ENCODE measurements around the gene MMAB. TPM values are rescaled to one million over a fixed set of nuclear protein-coding genes. Genes with fewer than 3 reads are reported as not detected.

Gene MMAB
- total RNA-seq (10 to 100 TPM; 20.6 to 21.6 TPM), polyA plus RNA-seq (10 to 100 TPM; 28.2 to 39.1 (median 36.0) TPM), total RNA-seq (19.0 to 42.3 (median 33.2) reads per million in 6 experiments)

DNA sequence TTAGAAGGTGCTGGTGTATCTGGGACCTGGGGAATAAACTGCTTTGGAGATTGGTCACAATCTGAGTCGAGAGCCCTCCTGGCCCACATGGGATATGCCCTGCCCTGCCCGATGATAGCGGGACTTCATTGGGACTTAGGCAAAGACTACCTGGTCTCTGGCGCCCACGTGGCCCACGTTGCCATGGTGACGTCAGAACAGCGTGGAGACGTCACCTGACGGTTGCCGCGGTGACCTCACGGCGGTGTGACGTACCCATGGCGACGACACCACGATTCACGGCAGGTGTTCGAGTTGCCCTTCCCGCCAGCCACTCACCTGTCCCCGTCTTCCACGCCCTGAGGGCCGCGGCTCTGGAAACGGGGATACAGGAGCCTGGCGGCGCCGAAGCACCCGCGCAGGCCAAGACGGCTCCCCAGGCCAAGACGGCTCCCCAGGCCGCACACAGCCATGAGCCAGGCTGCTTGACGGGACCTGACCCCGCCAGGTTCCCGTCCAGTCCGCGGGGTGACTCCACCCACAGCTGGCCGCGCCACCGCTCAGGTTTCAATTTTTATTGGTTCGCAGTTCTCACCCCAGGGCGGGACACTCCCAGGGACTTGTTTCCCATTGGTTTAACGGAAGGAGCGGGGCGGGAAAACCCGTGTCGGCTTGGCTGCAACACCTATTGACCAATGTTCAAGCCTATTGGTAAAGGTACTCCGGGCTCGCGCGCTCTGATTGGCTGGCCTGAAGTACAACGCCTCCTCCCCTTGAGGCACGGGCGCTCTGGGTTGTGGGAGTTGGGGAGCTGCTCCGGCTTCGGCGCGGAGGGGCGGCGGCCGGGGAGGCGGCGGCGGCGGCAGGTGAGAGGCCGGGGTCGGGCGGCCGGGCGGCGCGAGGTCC, at the start of gene MMAB, which contains the start of gene MVK:
TSS of gene MMAB (minus strand) at position 476 of the 885 bp plus-strand sequence. CDS start at position 452, 24 bp downstream.
TSS of gene MVK (plus strand) at position 766 of the 885 bp plus-strand sequence. CDS start 1,029 bp downstream, outside the sequence.
- Mint-ChIP-seq H3K4me1 (peaks cover 16 to 34% (median 28%) of the 10 kb centered on the region in 4 donors), H3K27ac (peak within 1 kb of the TSS; percentile 86 to 99 (median 98)), H3K4me3 (peak within 1 kb of the TSS; percentile 86 to 99 (median 94)), H3K36me3 (peaks cover 0 to 50% (median 5%) of the 10 kb centered on the region in 3 donors), H3K27me3 (no peaks in the 10 kb centered on the region), H3K9me3 (no peaks in the 10 kb centered on the region)
- POLR2A ChIA-PET, result interaction anchor here (0.8 to 2.1 kb wide), 7 partner anchors 8 to 521 kb away, joined by 3 to 12 read pairs (median 3); partner anchors contain the start of genes FAM222A, KCTD10, UBE3B and USP30
- DNase-seq (peak; percentile 89 to 100 (median 99)), ATAC-seq (peak; percentile 93 to 94)

DNA sequence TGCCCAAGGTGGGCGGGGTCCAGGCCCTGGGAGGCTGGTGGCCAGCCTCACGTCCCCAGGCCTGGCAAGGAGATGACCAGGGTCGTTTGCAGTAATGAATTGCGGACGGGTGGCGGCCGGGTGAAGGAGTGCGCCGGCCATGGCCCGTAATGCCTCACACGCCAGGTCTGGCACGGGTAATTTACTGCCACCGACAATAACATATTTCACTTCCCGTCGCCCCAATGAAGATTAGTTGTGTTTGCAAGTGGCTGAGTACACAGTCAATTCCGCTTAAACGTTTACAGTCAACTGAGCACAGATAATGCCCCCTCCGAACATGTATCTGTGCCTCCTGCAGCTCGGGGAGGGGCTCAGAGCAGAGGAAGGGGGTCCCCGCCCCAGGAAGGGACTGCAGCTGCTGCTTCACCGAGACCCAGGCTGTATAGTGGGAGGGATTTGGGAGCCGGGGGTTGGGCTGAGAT, 48.6 kb upstream of the MMAB start:
- Mint-ChIP-seq H3K27me3 (peaks cover 8 to 51% (median 20%) of the 10 kb centered on the region in 5 donors), H3K36me3 (no peaks in the 10 kb centered on the region), H3K27ac (peak overlapping the region in 2 of 10 donors; percentile 75), H3K4me1 (peaks cover 4 to 7% (median 6%) of the 10 kb centered on the region in 4 donors), H3K4me3 (peak overlapping the region in 6 of 10 donors; percentile 28 to 70 (median 44)), H3K9me3 (no peaks in the 10 kb centered on the region)
- DNase-seq, result peak in 1 of 10 donors; percentile 24
- no peak for ATAC-seq
- POLR2A ChIA-PET, result no interaction called here

DNA sequence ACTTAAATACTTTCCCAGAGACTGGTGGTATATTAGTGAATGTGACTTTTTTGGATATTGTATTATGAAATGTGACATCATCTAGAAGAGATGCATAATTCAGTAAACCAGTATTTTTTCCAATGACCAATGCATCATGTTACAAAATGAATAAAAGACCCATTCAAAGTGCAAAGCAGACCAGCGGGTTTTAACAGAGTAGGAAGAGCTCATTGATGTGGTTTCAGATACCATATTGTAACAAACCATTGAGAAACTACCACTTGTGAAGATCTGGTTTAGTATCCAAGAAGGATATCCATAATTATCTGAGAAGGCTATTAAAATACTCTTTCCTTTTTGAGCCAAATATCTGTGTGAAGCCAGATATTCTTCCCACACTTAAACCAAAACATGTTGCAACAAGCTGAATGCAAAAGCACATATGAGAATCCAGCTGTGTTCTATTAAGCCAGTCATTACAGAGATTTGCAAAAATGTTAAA, 47.9 kb upstream of the MMAB start:
- H3K27me3 Mint-ChIP-seq, result peaks cover 5 to 58% (median 22%) of the 10 kb centered on the region in 5 donors
- no peaks in the 10 kb centered on the region for H3K36me3 Mint-ChIP-seq
- H3K9me3 Mint-ChIP-seq, result no peaks in the 10 kb centered on the region
- no peak for DNase-seq
- H3K27ac Mint-ChIP-seq, result no peak overlapping the region
- H3K4me3 Mint-ChIP-seq, result no peak overlapping the region
- peaks cover 4 to 7% (median 6%) of the 10 kb centered on the region in 4 donors for H3K4me1 Mint-ChIP-seq
- POLR2A ChIA-PET, result no interaction called here
- ATAC-seq, result no peak

DNA sequence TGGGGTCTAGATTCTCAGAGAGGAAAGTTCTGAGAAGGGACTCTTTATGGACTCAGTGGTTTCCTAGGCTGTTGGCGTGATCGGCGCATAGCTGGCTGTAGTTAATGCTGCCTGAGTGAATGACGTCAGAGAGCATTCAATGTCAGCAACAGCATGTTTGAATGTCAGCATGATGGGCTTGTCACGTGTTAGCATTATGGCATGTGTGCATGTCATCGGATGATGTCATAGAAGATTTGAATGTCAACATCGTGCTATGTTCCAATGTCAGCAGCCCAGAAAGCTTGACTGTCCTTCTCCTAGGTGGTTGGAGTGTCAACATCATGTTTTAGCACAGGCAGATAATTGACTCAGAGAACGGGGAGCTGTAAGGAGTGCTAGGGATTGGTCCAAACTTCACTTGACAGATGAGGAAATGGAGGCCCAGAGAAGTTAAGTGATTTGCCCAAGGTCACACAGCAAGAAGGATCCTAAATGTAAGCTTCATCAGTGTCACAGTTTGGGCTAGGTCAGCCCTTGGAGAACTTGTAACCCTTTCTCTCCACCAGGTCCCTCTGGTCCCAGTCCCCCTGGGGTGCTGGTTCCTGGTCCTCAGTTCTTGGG, 45.8 kb upstream of the MMAB start:
- H3K27ac Mint-ChIP-seq, result no peak overlapping the region
- H3K4me3 Mint-ChIP-seq, result no peak overlapping the region
- ATAC-seq (no peak), DNase-seq (peak in 1 of 10 donors; percentile 34)
- H3K27me3 Mint-ChIP-seq, result peaks cover 3 to 58% (median 22%) of the 10 kb centered on the region in 5 donors
- H3K4me1 Mint-ChIP-seq, result peaks cover 4 to 7% (median 6%) of the 10 kb centered on the region in 4 donors
- POLR2A ChIA-PET, result no interaction called here
- H3K9me3 Mint-ChIP-seq, result no peaks in the 10 kb centered on the region
- H3K36me3 Mint-ChIP-seq, result no peaks in the 10 kb centered on the region

DNA sequence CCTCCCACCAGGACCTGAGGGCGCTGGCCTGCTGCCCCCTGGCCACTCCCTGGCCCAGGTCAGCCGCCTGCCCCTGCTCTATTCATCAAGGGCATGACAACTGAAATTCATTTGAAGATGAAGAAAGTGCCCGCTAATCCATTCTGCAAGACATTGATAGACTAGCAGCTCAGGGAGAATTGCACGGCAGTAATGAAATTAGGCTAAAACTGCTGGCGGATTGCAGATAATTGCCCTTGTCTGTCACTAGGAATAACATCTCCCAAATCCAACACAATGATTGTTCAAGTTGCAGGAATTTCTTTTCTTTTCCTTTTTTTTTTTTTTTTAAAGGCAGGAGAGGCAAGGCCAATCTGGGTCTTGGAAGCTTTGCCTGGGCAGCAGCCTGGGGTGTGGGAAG, 44.8 kb upstream of the MMAB start:
- ATAC-seq (no peak), DNase-seq (peak in 1 of 10 donors; percentile 37)
- H3K9me3 Mint-ChIP-seq, result no peaks in the 10 kb centered on the region
- H3K36me3 Mint-ChIP-seq, result no peaks in the 10 kb centered on the region
- H3K4me3 Mint-ChIP-seq, result no peak overlapping the region
- H3K27me3 Mint-ChIP-seq, result peaks cover 3 to 58% (median 22%) of the 10 kb centered on the region in 5 donors
- POLR2A ChIA-PET, result no interaction called here
- no peak overlapping the region for H3K27ac Mint-ChIP-seq
- peaks cover 4 to 7% (median 6%) of the 10 kb centered on the region in 4 donors for H3K4me1 Mint-ChIP-seq

DNA sequence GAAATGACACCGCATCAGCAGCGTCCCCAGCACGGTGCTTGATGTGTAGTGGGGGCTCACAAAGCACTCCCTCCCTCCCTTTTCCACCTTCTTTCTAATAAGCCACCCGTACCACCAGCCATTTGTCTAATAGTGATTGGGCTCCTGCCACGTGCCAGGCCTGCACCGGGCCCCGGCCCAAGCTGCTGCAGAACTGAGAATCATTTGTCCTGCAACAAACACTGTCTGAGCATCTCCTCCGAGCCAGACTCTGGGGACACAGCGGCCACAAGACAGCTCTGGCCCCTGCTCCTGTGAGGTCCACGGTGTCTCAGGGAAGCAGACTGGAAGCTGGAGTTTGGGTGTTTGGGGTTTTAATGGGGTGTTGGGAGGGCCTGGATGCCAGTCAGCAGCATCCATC, 44.2 kb upstream of the MMAB start:
- Mint-ChIP-seq H3K9me3 (no peaks in the 10 kb centered on the region), H3K27ac (no peak overlapping the region), H3K27me3 (peaks cover 3 to 57% (median 22%) of the 10 kb centered on the region in 5 donors), H3K4me1 (peaks cover 4 to 7% (median 6%) of the 10 kb centered on the region in 4 donors), H3K4me3 (no peak overlapping the region), H3K36me3 (no peaks in the 10 kb centered on the region)
- no peak for ATAC-seq
- POLR2A ChIA-PET, result no interaction called here
- peak in 1 of 10 donors; percentile 41 for DNase-seq

DNA sequence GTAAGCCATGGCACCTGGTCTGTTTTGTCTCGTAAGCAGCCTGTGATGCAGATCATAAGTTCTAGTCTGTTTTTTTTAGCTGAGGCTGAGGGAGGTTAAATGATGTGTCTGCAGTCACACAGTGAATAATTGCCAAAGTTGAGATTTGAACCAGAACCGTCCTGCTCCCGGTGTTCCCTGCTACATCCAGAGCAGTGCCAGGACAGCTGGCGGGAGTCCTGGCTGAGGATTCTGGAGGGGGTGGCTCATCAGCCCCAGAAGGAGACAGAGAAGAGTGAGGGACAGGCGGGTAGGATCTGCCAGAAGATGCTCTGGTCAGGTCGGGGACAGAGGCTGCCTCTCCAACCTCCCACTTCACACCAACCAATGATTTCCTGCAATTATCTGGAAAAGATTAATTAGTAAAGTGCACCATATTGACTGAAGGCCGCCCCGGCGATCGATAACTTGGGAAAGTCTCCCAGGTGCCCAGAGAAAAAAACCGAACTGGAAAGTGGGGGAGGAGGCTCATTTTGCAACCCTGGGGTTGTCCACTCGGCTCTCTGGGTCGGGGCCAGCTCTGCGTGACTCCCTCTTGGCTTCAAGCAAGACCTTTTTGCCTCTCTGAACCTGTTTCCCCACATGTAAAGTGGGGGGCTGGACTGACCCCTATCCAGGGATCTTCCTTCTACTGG, 42.4 kb upstream of the MMAB start:
- Mint-ChIP-seq H3K9me3 (no peaks in the 10 kb centered on the region), H3K4me3 (no peak overlapping the region), H3K4me1 (peaks cover 0 to 1% (median 0%) of the 10 kb centered on the region in 4 donors), H3K36me3 (no peaks in the 10 kb centered on the region), H3K27me3 (peaks cover 3 to 47% (median 17%) of the 10 kb centered on the region in 5 donors), H3K27ac (no peak overlapping the region)
- no peak for ATAC-seq
- peak in 1 of 10 donors; percentile 52 for DNase-seq
- POLR2A ChIA-PET, result no interaction called here

DNA sequence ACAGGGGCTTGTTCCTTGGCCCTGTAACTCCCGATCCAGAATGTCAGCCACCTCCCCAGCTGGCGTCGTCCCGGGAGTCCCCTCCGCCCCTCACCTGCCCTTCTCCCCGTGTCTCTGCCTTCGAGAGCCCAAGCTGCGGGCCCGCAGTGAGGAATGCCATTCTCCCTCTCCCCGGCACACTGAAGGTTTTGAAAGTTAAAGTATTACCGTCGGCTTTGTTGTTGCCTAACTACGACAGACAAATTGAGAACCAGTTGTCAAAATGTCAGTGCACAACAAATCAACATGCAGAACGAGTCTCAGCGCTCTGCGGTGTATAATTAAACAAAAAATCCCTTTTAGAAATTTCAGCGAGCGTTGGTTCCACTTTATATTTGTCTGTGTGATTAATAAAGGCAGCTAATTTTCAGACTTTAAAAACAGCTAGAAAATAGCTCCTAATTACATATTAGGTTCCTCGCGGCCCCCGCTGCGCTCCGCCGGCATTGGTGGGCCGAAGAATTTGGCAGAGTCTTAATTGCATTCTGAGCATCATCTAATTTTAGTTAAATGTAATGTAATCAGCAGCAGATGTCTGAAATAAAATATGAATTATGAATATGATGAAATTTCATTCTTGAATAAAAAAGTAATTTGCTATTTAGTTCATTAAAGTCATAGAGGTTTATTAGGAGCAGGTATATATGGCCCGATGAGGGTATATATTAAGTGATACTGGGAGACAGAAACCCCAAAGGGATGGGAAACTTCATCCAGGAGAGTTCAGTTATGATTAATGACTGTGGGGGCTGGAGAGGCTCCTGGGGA, 40.5 kb upstream of the MMAB start:
- Mint-ChIP-seq H3K9me3 (no peaks in the 10 kb centered on the region), H3K27me3 (peaks cover 3 to 46% (median 17%) of the 10 kb centered on the region in 5 donors), H3K4me3 (no peak overlapping the region), H3K4me1 (no peaks in the 10 kb centered on the region), H3K36me3 (no peaks in the 10 kb centered on the region), H3K27ac (no peak overlapping the region)
- POLR2A ChIA-PET, result no interaction called here
- ATAC-seq (no peak), DNase-seq (no peak)

DNA sequence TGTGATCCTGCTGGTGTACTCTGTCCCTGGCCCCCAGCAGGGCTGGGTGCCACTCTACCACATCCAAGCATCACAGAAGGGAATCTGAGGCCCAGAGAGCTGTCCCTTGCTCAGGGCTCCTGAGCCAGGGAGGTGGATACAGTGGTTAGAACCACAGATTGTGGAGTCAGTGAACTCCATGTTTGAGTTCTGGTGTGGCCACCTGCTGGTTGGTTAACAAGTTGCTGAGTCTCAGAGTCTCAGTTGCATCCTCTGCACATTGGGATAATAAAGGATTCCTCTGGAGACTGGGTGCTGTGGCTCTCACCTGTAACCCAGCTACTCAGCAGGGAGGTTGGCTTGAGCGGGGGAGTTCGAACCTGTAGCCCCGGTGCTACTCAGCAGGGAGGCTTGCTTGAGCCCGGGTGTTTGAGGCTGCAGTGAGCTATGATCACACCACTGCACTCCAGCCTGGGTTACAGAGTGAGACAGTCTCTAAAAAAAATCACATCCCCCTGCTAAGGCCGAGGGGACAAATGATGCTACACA, 39.7 kb upstream of the MMAB start:
- no peaks in the 10 kb centered on the region for H3K9me3 Mint-ChIP-seq
- ATAC-seq (no peak), DNase-seq (no peak)
- no peaks in the 10 kb centered on the region for H3K36me3 Mint-ChIP-seq
- H3K27ac Mint-ChIP-seq, result no peak overlapping the region
- no peak overlapping the region for H3K4me3 Mint-ChIP-seq
- no peaks in the 10 kb centered on the region for H3K4me1 Mint-ChIP-seq
- POLR2A ChIA-PET, result interaction anchor here (0.7 kb wide), 1 partner anchor 60 kb away, joined by 5 read pairs; no protein-coding TSS in a partner anchor
- H3K27me3 Mint-ChIP-seq, result peaks cover 3 to 51% (median 21%) of the 10 kb centered on the region in 5 donors

DNA sequence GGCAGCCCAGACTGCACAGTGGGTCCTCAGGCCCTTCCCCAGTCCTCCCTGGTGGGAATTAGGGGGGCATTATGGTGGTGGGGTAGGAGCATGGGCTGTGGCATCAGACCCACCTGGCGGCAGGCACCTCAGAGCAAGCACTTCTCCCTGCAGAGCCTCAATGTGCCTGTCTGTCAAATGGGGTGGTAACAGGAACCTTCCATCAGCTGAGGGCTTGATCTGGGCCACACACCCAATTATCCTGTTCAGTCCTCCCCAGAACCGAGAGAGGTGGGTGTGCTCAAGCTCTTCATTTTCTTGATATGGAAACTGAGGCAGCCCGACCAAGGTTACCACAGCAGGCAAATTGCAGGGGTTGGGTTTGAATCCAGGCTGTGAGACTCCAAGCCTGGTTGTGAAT, 38.7 kb upstream of the MMAB start:
- Mint-ChIP-seq H3K4me1 (no peaks in the 10 kb centered on the region), H3K36me3 (no peaks in the 10 kb centered on the region), H3K27me3 (peaks cover 3 to 58% (median 25%) of the 10 kb centered on the region in 5 donors), H3K4me3 (no peak overlapping the region), H3K27ac (no peak overlapping the region), H3K9me3 (no peaks in the 10 kb centered on the region)
- no peak for DNase-seq
- no peak for ATAC-seq
- POLR2A ChIA-PET, result interaction anchor here (0.7 kb wide), 1 partner anchor 59 kb away, joined by 5 read pairs; no protein-coding TSS in a partner anchor

DNA sequence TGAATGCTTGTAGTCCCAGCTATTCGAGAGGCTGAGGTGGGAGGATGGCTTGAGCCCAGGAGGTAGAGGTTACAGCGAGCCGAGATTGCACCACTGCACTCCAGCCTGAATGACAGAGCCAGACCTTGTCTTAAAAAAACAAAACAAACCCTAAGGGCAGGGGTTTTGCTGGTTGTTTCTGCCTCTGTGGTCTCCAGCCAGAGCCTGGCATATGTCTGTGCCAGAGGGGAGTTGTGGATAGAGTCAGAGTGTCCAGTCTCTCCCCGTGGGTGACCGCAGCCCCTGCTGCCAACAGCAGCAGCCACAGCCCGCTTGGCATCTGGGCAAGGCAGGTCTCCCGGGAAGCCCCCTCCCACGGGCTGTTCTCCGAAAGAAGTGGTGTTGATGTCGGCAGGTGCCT, 37.9 kb upstream of the MMAB start:
- H3K4me3 Mint-ChIP-seq, result no peak overlapping the region
- no peaks in the 10 kb centered on the region for H3K9me3 Mint-ChIP-seq

More for the DNA sequence above, 37.9 kb upstream of the MMAB start:
- POLR2A ChIA-PET, result no interaction called here
- Mint-ChIP-seq H3K27ac (no peak overlapping the region), H3K27me3 (peaks cover 3 to 53% (median 20%) of the 10 kb centered on the region in 5 donors), H3K36me3 (no peaks in the 10 kb centered on the region), H3K4me1 (no peaks in the 10 kb centered on the region)
- ATAC-seq (no peak), DNase-seq (no peak)

All from naive thymus-derived CD8-positive, alpha-beta T cell (primary cell).